HUDEP-2 (cell line): ENCODE data around the gene CA6.
A peak's percentile ranks its signal among the peaks of the same experiment; 100 is the strongest.
"Not testable (repeated sequence)": the region's sequence is repeated elsewhere in the genome, so short reads cannot be mapped to it uniquely, and the experiment has no call there.

Experiments used
- DNase-seq, 76 experiments: peaks; one replicate each; lab custom pipeline; 2025; ENCODE audit not compliant: unreplicated experiment in 76 of 76; lab: John Stamatoyannopoulos, UW

The CA6 gene

GRCh38 chr1:8968902-8969301, 23.2 kb downstream of the CA6 start:
- not testable (repeated sequence) for DNase-seq

GRCh38 chr1:8969937-8970336, 24.3 kb downstream of the CA6 start:
- no peak for DNase-seq

- no peak for DNase-seq
Observed at GRCh38 chr1:8970870-8971337, 25.2 kb downstream of the CA6 start.

- no peak for DNase-seq
Observed at GRCh38 chr1:8974551-8974950, 28.9 kb downstream of the CA6 start.

GRCh38 chr1:8976338-8976737, 30.7 kb downstream of the CA6 start:
- no peak for DNase-seq

- DNase-seq = no peak
Observed at GRCh38 chr1:8976896-8977450, 31.3 kb downstream of the CA6 start.

GRCh38 chr1:8980656-8981055, 35.0 kb downstream of the CA6 start:
- DNase-seq = no peak

GRCh38 chr1:8981169-8981568, 35.5 kb downstream of the CA6 start:
- no peak for DNase-seq

GRCh38 chr1:8984203-8984602, 38.5 kb downstream of the CA6 start:
- no peak for DNase-seq

- DNase-seq = no peak
Observed at GRCh38 chr1:8984990-8985389, 39.3 kb downstream of the CA6 start.

- no peak for DNase-seq
Observed at GRCh38 chr1:8985915-8986813, 40.5 kb downstream of the CA6 start.

- no peak for DNase-seq
Observed at GRCh38 chr1:8986814-8987190, 41.1 kb downstream of the CA6 start.

- peak in 13 of 76 experiments; percentile 1 to 16 (median 7) for DNase-seq
Observed at GRCh38 chr1:8987881-8988617, 42.4 kb downstream of the CA6 start.

- no peak for DNase-seq
Observed at GRCh38 chr1:8988618-8988967, 42.9 kb downstream of the CA6 start.

- DNase-seq = no peak
Observed at GRCh38 chr1:8989061-8989460, 43.4 kb downstream of the CA6 start.

GRCh38 chr1:8989821-8990220, 44.2 kb downstream of the CA6 start:
- DNase-seq = no peak

GRCh38 chr1:8992936-8993687, 47.4 kb downstream of the CA6 start:
- no peak for DNase-seq

- DNase-seq = not testable (repeated sequence)
Observed at GRCh38 chr1:8993962-8994675, 48.5 kb downstream of the CA6 start.

- DNase-seq = not testable (repeated sequence)
Observed at GRCh38 chr1:9001534-9002214, 56.0 kb downstream of the CA6 start.

GRCh38 chr1:9002215-9002560, 56.5 kb downstream of the CA6 start:
- not testable (repeated sequence) for DNase-seq
